Panc1 (cell line): ENCODE measurements around the gene KRT1. TPM values are rescaled to one million over a fixed set of nuclear protein-coding genes. Genes with fewer than 3 reads are reported as not detected.
"Not testable (repeated sequence)": the region's sequence is repeated elsewhere in the genome, so short reads cannot be mapped to it uniquely, and the experiment has no call there.

Experiments used
- ATAC-seq: fragments of 200-7000 bp; cut with Tn5 transposase; 2 replicates; pipeline ENCODE4 v1.9.1; 2020; ENCODE audit warnings: mild to moderate bottlenecking, moderate library complexity
- BruUV-seq: library from RNA; stranded (reverse); fragments of 400-500 nt; replicated peaks from 2 replicates; lab custom pipeline; 2021; lab: Mats Ljungman, UMichigan
- CTCF ChIA-PET: fragments of 300-600 bp; sonication (Branson Sonifier 250); formaldehyde crosslinking; loops from one replicate; lab custom pipeline; 2022; ENCODE audit warnings: antibody characterized with exemption; lab: Charles Lee
- POLR2A ChIA-PET: fragments of 300-600 bp; sonication (Branson Sonifier 250); formaldehyde crosslinking; loops from one replicate; lab custom pipeline; 2022; ENCODE audit warnings: antibody characterized with exemption; lab: Charles Lee
- DNase-seq: peaks from one replicate; pipeline ENCODE4 v3.0.0-alpha.2; 2010; ENCODE audit warnings: low read depth, low spot score
- H3K27ac ChIP-seq: 2 replicates; pipeline ENCODE4 v1.5.1; 2011; ENCODE audit warnings: mild to moderate bottlenecking, low read length, inconsistent platforms
- H3K27me3 ChIP-seq: fragments of 200-500 bp; sonication (Bioruptor generic); 2 replicates; pipeline ENCODE4 v1.6.0; 2014; ENCODE audit warnings: low read length, inconsistent platforms; ENCODE audit not compliant: control insufficient read depth, insufficient read depth
- H3K36me3 ChIP-seq: fragments of 200-500 bp; sonication (Bioruptor generic); 2 replicates; pipeline ENCODE4 v1.5.1; 2014; ENCODE audit warnings: inconsistent platforms, mild to moderate bottlenecking, low read length, moderate library complexity; ENCODE audit not compliant: control insufficient read depth, insufficient read depth
- H3K4me1 ChIP-seq: 2 replicates; pipeline ENCODE4 v1.5.1; 2011; ENCODE audit warnings: inconsistent platforms, mild to moderate bottlenecking, low read length, moderate library complexity; ENCODE audit not compliant: control insufficient read depth, insufficient read depth
- H3K4me3 ChIP-seq, 2 experiments: 2 replicates each; pipeline ENCODE4 v1.5.1; 2011 to 2012; ENCODE audit warnings: low read depth in 2 of 2, low read length in 2 of 2, mild to moderate bottlenecking in 2 of 2, inconsistent platforms in 1 of 2, moderate library complexity in 1 of 2
- H3K9me3 ChIP-seq: fragments of 200-500 bp; sonication (Bioruptor generic); 2 replicates; pipeline ENCODE4 v1.5.1; 2014; ENCODE audit warnings: low read depth, mild to moderate bottlenecking, inconsistent platforms, low read length, moderate library complexity; ENCODE audit not compliant: control insufficient read depth, insufficient read depth
- CTCF ChIP-seq: fragments of 450-650 bp; IDR thresholded peaks from 2 replicates; pipeline ENCODE4 v1.5.1; 2017; ENCODE audit warnings: mild to moderate bottlenecking
- POLR2AphosphoS5 ChIP-seq: IDR thresholded peaks from 2 replicates; pipeline ENCODE4 v1.6.1; 2012; ENCODE audit warnings: mild to moderate bottlenecking, low read depth, low read length, moderate library complexity
- REST ChIP-seq, 2 experiments: IDR thresholded peaks; 2 replicates each; pipeline ENCODE4 v1.6.1; 2011 to 2012; ENCODE audit warnings: low read depth in 2 of 2, control low read depth in 1 of 2, low read length in 1 of 2, mild to moderate bottlenecking in 1 of 2, moderate library complexity in 1 of 2; ENCODE audit not compliant: insufficient read depth in 1 of 2
- SIN3A ChIP-seq: IDR thresholded peaks from 2 replicates; pipeline ENCODE4 v1.6.1; 2012; ENCODE audit warnings: low read depth, mild to moderate bottlenecking, low read length, moderate library complexity, borderline replicate concordance; ENCODE audit not compliant: insufficient read depth
- TCF7L2 ChIP-seq: IDR thresholded peaks from 2 replicates; pipeline ENCODE4 v1.6.1; 2011; ENCODE audit warnings: mild to moderate bottlenecking, low read depth, low read length, inconsistent platforms
- in situ Hi-C: cut with HindIII; loops from 2 replicates; pipeline ENCODE4 v1.10.0; 2016; ENCODE audit warnings: low sequenced_read_pairs, low pct_unique_long_range_greater_than_20kb
- intact Hi-C: fragments of 100-400 bp; cut with micrococcal nuclease; formaldehyde crosslinking; loops from one replicate; pipeline ENCODE4 v1.10.0; 2022; ENCODE audit not compliant: unreplicated experiment
- total RNA-seq: library from RNA; stranded (reverse); gene quantifications from one replicate; pipeline ENCODE4 v1.2.1, GENCODE V29; 2021; ENCODE audit not compliant: unreplicated experiment

KRT1 gene
- total RNA-seq, 1 experiment from 2014 or later, result not detected

- intact Hi-C loops (no loop called here), in situ Hi-C loops (no loop called here)
- H3K4me3 ChIP-seq, result peak overlapping the region; percentile 34 to 48
- ATAC-seq (peak; percentile 87), DNase-seq (no peak)
- no peaks in the 10 kb centered on the region for H3K36me3 ChIP-seq
- peaks cover 11% of the 10 kb centered on the region for H3K27me3 ChIP-seq
- ChIA-PET CTCF (interaction anchor here (0.6 to 0.7 kb wide), 4 partner anchors 31 to 405 kb away, joined by 3 to 4 read pairs (median 4); no protein-coding TSS in a partner anchor), POLR2A (no interaction called here)
- no peaks in the 10 kb centered on the region for H3K9me3 ChIP-seq
- no peak overlapping the region for H3K27ac ChIP-seq
- peaks cover 4% of the 10 kb centered on the region; the same call in 1 of the 2 replicates for H3K4me1 ChIP-seq
- no TSS peak for BruUV-seq
- TF ChIP-seq CTCF (no peak), REST (IDR thresholded peaks at IDR 0.05; ENCODE audit: insufficient read depth in 1 of 2, low read depth in 2 of 2, low read length in 1 of 2) (no peak), SIN3A (no peak), POLR2AphosphoS5 (no peak), TCF7L2 (no peak)
These were observed 34.0 kb upstream of the KRT1 start for GRCh38 chr12:52713960-52714886.

GRCh38 chr12:52712122-52712521 lies 31.9 kb upstream of the KRT1 start:
- BruUV-seq, H3K27ac ChIP-seq, POLR2A ChIA-PET, ATAC-seq, intact Hi-C loops, DNase-seq, H3K4me1 ChIP-seq, H3K4me3 ChIP-seq, H3K9me3 ChIP-seq, in situ Hi-C loops, H3K36me3 ChIP-seq, CTCF ChIA-PET: not testable (repeated sequence)
- peaks cover 11% of the 10 kb centered on the region for H3K27me3 ChIP-seq

- BruUV-seq, result no TSS peak
- H3K27me3 ChIP-seq, result peaks cover 11% of the 10 kb centered on the region
- H3K4me3 ChIP-seq, result no peak overlapping the region
- in situ Hi-C loops, result no loop called here
- TF ChIP-seq POLR2AphosphoS5 (no peak), CTCF (no peak), TCF7L2 (no peak), REST (IDR thresholded peaks at IDR 0.05; ENCODE audit: insufficient read depth in 1 of 2, low read depth in 2 of 2, low read length in 1 of 2) (no peak), SIN3A (no peak)
- H3K27ac ChIP-seq, result no peak overlapping the region
- no peak for ATAC-seq
- intact Hi-C loops, result no loop called here
- no peaks in the 10 kb centered on the region for H3K36me3 ChIP-seq
- ChIA-PET CTCF (no interaction called here), POLR2A (interaction anchor here (0.5 kb wide), 1 partner anchor 76 kb away, joined by 3 read pairs; no protein-coding TSS in a partner anchor)
- DNase-seq, result no peak
- peaks cover 4% of the 10 kb centered on the region; the same call in 1 of the 2 replicates for H3K4me1 ChIP-seq
- H3K9me3 ChIP-seq, result no peaks in the 10 kb centered on the region
These were observed 30.5 kb upstream of the KRT1 start for GRCh38 chr12:52710730-52711129.
